GM21381 (cell line): Measurements from ENCODE around the gene METTL1.
"Not testable (repeated sequence)": the region's sequence is repeated elsewhere in the genome, so short reads cannot be mapped to it uniquely, and the experiment has no call there.

Source experiments
- ATAC-seq: cut with Tn5 transposase; IDR thresholded peaks from one replicate; pipeline ENCODE4 v1.9.1; 2021; ENCODE audit warnings: mild to moderate bottlenecking, moderate library complexity; ENCODE audit not compliant: unreplicated experiment

Gene METTL1

DNA sequence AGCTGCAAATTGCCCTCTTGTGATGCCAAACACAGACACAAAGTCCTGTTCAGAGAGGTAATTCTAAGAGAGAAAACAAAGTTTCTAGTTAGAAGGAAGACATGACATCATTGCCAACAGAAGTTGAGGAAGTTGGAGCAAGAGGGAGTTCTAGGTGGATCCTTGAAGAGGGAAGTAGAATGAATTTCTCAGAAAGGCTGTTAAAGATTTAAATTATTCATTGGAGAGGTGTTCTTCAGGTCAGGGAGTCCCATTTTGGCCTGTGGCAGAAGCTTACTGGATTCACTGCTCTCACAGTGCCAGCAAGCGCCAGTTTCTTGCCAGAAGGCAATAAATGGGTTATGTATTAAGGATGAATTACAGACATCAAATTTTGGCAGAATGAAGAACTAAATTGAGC lies 26.0 kb upstream of the METTL1 start:
- no peak for ATAC-seq

DNA sequence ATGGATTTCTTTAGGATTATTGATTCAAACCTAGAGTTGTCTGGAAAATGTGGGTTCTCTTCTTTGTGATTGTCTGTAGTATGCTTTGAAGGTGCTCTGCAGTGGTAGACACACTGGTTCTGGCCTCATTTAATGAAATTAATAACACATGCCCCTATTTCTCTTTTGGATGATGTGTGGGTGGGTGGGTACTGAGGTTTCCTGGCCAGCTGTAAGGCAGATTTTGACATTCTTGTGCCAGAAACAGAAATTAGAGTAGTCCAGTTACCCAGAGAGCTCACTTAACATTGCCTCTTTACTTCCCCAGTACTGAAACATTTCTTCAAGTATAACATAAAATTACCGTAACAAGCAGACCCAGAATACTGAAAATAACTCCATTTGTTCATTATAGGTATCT lies 25.1 kb upstream of the METTL1 start:
- ATAC-seq = no peak

- no peak for ATAC-seq
These were observed 23.4 kb upstream of the METTL1 start for GRCh38 chr12:57795354-57795753.

- ATAC-seq = no peak
These were observed 22.0 kb upstream of the METTL1 start for GRCh38 chr12:57793920-57794319.

DNA sequence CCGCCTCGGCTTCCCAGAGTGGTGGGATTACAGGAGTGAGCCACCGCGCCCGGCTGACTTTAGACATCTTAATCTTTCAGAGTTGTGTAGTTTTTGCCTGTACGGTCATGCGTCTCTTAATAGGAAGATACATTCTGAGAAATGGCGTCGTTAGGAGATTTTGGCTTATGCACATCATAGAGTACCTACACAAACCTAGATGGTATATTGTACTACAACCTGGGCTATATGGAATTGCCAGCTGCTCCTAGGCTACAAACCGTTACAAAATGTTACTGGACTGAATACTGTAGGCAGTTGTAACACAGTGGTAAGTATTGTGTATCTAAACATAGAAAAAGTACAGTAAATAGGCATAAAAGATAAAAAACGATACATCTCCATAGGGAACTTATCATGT lies 12.0 kb upstream of the METTL1 start:
- no peak for ATAC-seq

- no peak for ATAC-seq
These were observed 11.5 kb upstream of the METTL1 start for GRCh38 chr12:57783466-57783801.

GRCh38 chr12:57782608-57783465 lies 10.9 kb upstream of the METTL1 start, which contains the start of gene TSFM:
Gene TSFM, plus strand, starts transcription at chr12:57782787. Its CDS starts 15 bp downstream, at chr12:57782802.
- peak; percentile 82 for ATAC-seq

DNA sequence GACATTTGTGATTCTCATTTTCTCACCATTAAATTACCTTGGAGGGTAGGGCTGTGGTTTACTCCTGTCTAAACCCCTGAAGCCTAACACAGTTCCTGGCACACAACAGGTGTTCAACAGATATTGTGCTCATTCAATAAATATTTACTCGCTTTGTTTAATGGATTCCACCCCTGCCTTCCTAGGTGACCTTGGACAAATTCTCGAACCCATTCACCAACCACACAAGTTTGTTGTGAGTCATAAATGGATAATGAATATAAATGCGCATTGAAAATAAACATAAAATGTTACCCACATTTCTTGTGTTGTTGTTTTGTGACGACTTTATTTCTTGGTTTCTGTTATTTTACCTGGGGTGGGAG lies 10.3 kb upstream of the METTL1 start:
- no peak for ATAC-seq

DNA sequence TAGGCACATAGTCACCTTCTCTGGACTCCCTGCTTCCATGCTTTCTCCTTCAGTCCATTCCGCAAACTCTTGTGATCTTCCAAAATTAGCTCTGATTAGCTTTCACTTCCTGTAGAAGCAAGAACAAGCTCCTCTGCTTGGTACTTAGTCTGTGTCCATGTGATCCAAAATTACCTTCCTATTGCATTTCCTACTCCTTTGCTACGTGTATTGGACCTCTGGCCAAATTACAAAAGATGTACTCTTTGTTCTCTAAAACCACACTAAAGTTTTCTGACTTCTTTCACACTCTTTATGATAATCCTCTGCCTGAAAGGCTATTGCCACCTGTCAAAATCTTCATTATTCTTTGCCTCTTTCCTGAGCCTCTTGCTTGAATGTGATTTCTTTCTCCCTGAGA lies 9.9 kb upstream of the METTL1 start:
- no peak for ATAC-seq

DNA sequence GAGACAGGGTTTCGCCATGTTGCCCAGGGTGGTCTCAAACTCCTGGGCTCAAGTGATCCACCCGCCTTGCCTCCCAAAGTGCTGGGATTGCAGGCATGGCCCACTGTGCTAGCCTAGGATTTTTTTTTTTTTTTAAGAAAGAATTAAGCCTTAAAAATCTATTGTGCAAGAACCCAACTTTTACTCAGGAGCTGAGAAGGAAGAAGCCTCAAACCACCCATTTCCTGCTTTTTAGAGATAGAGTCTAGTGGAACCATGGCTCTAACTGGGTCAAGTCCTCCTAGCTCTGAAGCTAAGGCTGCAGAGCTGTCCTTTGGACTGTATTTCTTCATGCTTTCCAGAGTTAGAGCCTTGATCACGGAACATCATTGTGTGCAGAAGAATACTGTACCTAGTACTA lies 9.3 kb upstream of the METTL1 start:
- no peak for ATAC-seq

DNA sequence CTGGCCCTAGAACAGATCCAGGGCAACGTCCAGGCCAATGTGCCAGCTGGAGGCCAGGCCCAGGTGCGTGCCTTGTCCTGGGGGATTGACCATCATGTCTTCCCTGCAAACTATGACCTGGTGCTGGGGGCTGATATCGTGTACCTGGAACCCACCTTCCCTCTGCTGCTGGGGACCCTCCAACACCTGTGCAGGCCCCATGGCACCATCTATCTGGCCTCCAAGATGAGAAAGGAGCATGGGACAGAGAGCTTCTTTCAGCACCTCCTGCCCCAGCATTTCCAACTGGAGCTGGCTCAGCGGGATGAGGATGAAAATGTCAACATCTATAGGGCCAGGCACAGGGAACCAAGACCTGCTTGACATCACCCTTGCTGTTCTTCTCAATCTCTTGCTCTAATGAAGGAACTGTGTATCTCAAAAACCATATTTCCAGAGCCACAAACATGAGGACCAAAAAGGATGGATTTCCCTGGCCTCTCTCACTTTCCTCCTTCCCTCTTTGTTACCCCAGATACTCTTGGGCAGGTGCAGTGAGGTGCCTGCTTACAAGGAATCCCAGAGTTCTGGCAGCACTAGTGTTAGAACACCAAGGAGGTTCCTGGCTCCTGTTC lies 8.5 kb upstream of the METTL1 start:
- ATAC-seq = no peak

- no peak for ATAC-seq
These were observed 7.8 kb upstream of the METTL1 start for GRCh38 chr12:57779736-57780135.

GRCh38 chr12:57777911-57778310 lies 6.0 kb upstream of the METTL1 start:
- ATAC-seq = no peak

GRCh38 chr12:57777367-57777766 lies 5.5 kb upstream of the METTL1 start:
- ATAC-seq = no peak

GRCh38 chr12:57776247-57776587 lies 4.3 kb upstream of the METTL1 start:
- no peak for ATAC-seq

GRCh38 chr12:57775563-57776246 lies 3.8 kb upstream of the METTL1 start:
- no peak for ATAC-seq

- ATAC-seq = no peak
These were observed 3.1 kb upstream of the METTL1 start for GRCh38 chr12:57775044-57775443.

GRCh38 chr12:57774634-57775033 lies 2.7 kb upstream of the METTL1 start:
- not testable (repeated sequence) for ATAC-seq

- peak; percentile 16 for ATAC-seq
These were observed 771 bp upstream of the METTL1 start, which contains the start of gene EEF1AKMT3 for GRCh38 chr12:57772429-57773322. Gene EEF1AKMT3, plus strand, starts transcription at chr12:57772614. Its CDS starts 111 bp downstream, at chr12:57772725.

GRCh38 chr12:57771236-57771872 lies 551 bp downstream of the METTL1 start:
- ATAC-seq = peak; percentile 61
